Loucy (cell line): ENCODE measurements around the gene ADCY9.

ENCODE experiments used
- H2AFZ ChIP-seq: fragments of 200-600 bp; sonication (generic); 2 replicates; pipeline ENCODE4 v1.6.0; 2016; ENCODE audit warnings: antibody characterized with exemption, mild to moderate bottlenecking, low read length, moderate library complexity
- H3F3A ChIP-seq: fragments of 200-600 bp; 2 replicates; pipeline ENCODE4 v1.6.0; 2016; ENCODE audit warnings: antibody characterized with exemption, low read depth, mild to moderate bottlenecking
- H3K27me3 ChIP-seq: fragments of 200-600 bp; sonication (generic); 2 replicates; pipeline ENCODE4 v1.6.1; 2014; ENCODE audit warnings: low read length, mild to moderate bottlenecking; ENCODE audit not compliant: insufficient read depth, poor library complexity, severe bottlenecking
- H3K36me3 ChIP-seq: fragments of 200-600 bp; sonication (generic); 2 replicates; pipeline ENCODE4 v1.6.1; 2016; ENCODE audit warnings: low read length; ENCODE audit not compliant: insufficient read depth
- H3K4me1 ChIP-seq: fragments of 200-600 bp; sonication (generic); 2 replicates; pipeline ENCODE4 v1.5.1; 2014; ENCODE audit warnings: low read length, mild to moderate bottlenecking; ENCODE audit not compliant: insufficient read depth, poor library complexity, severe bottlenecking
- H3K4me2 ChIP-seq: fragments of 200-600 bp; sonication (generic); 2 replicates; pipeline ENCODE4 v1.6.0; 2014; ENCODE audit warnings: antibody characterized with exemption, low read length, low read depth, mild to moderate bottlenecking; ENCODE audit not compliant: poor library complexity, severe bottlenecking
- H3K4me3 ChIP-seq: fragments of 200-600 bp; sonication (generic); 2 replicates; pipeline ENCODE4 v1.5.1; 2014; ENCODE audit warnings: low read length, mild to moderate bottlenecking, mixed read lengths; ENCODE audit not compliant: poor library complexity, severe bottlenecking
- H3K79me2 ChIP-seq: fragments of 200-600 bp; sonication (generic); 2 replicates; pipeline ENCODE4 v1.6.1; 2014; ENCODE audit warnings: low read length; ENCODE audit not compliant: insufficient read depth
- H3K9ac ChIP-seq: fragments of 200-600 bp; sonication (generic); 2 replicates; pipeline ENCODE4 v1.6.0; 2014; ENCODE audit warnings: mild to moderate bottlenecking, low read depth, low read length, moderate library complexity; ENCODE audit not compliant: poor library complexity, severe bottlenecking
- H3K9me2 ChIP-seq: fragments of 200-600 bp; sonication (generic); replicated peaks from 2 replicates; pipeline ENCODE4 v1.6.1; 2016; ENCODE audit warnings: low read depth, low read length, mixed read lengths
- H3K9me3 ChIP-seq: fragments of 200-600 bp; sonication (generic); 2 replicates; pipeline ENCODE4 v1.6.1; 2014; ENCODE audit warnings: mild to moderate bottlenecking, antibody characterized with exemption, low read length, low read depth; ENCODE audit not compliant: insufficient read depth
- H4K20me1 ChIP-seq: fragments of 200-600 bp; sonication (generic); 2 replicates; pipeline ENCODE4 v1.6.0; 2014; ENCODE audit warnings: antibody characterized with exemption, low read length, mild to moderate bottlenecking; ENCODE audit not compliant: insufficient read depth, poor library complexity, severe bottlenecking
- EZH2phosphoT487 ChIP-seq: fragments of 200-600 bp; IDR thresholded peaks from 2 replicates; pipeline ENCODE4 v1.6.1; 2018; ENCODE audit warnings: antibody characterized with exemption, mild to moderate bottlenecking, moderate library complexity, borderline replicate concordance
- TF ChIP-seq, protein P1 (sequence below): fragments of 200-600 bp; sonication (generic); conservative IDR thresholded peaks from 2 replicates; pipeline ENCODE4 v1.5.1; 2014; ENCODE audit warnings: mild to moderate bottlenecking, antibody characterized with exemption, low read length

Gene ADCY9

DNA sequence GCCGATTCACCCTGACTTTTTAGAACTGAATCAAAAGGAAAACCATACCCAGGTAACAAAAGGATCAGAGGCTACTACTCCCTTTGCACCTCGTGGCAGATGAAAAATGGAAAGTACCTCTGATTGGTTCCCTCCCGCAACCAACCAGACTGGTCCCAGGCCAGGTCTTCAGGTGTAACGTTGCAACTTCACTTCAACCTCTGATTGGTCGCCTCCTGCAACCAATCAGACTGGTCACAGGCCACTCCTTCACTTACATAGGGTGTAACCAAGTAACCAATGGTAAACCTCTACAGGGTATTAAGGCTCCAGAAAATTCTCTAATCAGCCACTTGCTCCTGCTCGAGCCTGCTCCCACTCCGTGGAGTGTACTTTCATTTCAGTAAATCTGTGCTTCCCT is 89.4 kb downstream of the ADCY9 start:
- Histone ChIP-seq H3K4me2 (no peak overlapping the region), H3K9ac (no peak overlapping the region), H3K27me3 (no peaks in the 10 kb centered on the region), H3K4me1 (no peaks in the 10 kb centered on the region), H3K79me2 (no peaks in the 10 kb centered on the region), H3K36me3 (no peaks in the 10 kb centered on the region), H3F3A (no peaks in the 10 kb centered on the region), H3K9me2 (no peaks in the 10 kb centered on the region), H2AFZ (no peak overlapping the region), H3K9me3 (no peaks in the 10 kb centered on the region), H4K20me1 (no peaks in the 10 kb centered on the region), H3K4me3 (no peak overlapping the region)
- TF ChIP-seq EZH2phosphoT487 = no peak
- TF ChIP-seq, protein P1, sequence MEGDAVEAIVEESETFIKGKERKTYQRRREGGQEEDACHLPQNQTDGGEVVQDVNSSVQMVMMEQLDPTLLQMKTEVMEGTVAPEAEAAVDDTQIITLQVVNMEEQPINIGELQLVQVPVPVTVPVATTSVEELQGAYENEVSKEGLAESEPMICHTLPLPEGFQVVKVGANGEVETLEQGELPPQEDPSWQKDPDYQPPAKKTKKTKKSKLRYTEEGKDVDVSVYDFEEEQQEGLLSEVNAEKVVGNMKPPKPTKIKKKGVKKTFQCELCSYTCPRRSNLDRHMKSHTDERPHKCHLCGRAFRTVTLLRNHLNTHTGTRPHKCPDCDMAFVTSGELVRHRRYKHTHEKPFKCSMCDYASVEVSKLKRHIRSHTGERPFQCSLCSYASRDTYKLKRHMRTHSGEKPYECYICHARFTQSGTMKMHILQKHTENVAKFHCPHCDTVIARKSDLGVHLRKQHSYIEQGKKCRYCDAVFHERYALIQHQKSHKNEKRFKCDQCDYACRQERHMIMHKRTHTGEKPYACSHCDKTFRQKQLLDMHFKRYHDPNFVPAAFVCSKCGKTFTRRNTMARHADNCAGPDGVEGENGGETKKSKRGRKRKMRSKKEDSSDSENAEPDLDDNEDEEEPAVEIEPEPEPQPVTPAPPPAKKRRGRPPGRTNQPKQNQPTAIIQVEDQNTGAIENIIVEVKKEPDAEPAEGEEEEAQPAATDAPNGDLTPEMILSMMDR = no peak

DNA sequence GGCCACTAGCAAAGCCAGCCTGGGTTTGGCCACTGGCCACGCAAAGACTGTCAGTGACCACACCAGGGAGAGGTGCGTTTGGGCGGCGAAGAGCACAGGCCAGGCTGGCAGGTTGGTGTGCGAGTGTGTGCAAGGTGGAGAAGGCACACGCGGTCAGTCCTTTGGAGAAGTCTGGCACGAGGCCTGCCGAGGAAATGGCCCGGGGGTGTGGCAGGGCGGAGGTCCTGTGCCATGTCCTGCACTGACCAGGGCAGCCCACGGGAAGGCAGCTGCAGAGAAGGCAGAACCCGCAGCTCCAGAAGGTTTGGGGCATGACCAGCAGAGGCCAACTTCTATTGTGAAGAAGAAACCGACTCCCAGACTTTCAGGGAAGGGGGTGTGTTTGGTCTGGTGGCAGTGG is 90.8 kb downstream of the ADCY9 start:
- TF ChIP-seq, protein P1 = no peak
- no peak for TF ChIP-seq EZH2phosphoT487

DNA sequence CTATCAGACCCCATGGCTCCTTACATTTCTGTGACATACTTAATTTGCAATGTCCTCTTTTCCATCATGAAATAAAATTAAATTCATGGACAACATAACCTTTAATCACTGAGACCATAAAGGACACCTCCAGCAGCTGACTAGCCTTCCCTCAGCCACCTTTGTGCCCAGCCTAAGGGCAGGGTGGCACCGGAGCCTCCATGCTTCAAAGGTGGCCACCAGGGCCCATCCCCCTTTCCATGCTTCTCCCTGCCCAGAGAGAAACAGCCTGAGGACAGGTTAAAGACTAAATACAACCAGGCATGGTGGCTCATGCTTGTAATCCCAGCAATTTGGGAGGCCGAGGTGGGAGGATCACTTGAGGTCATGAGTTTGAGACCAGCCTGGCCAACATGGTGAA is 94.3 kb downstream of the ADCY9 start:
- Histone ChIP-seq H3F3A (no peaks in the 10 kb centered on the region), H3K79me2 (no peaks in the 10 kb centered on the region), H3K27me3 (no peaks in the 10 kb centered on the region), H3K9me2 (no peaks in the 10 kb centered on the region), H4K20me1 (no peaks in the 10 kb centered on the region), H2AFZ (no peak overlapping the region), H3K9me3 (no peaks in the 10 kb centered on the region), H3K9ac (no peak overlapping the region), H3K4me3 (no peak overlapping the region), H3K4me2 (no peak overlapping the region), H3K36me3 (no peaks in the 10 kb centered on the region), H3K4me1 (no peaks in the 10 kb centered on the region)
- TF ChIP-seq, protein P1 = no peak
- no peak for TF ChIP-seq EZH2phosphoT487

More for the DNA sequence above, 90.8 kb downstream of the ADCY9 start:
- Histone ChIP-seq H3K9ac (no peak overlapping the region), H3K9me2 (no peaks in the 10 kb centered on the region), H3K4me1 (no peaks in the 10 kb centered on the region), H3K27me3 (no peaks in the 10 kb centered on the region), H2AFZ (no peak overlapping the region), H3F3A (no peaks in the 10 kb centered on the region), H3K4me2 (no peak overlapping the region), H3K9me3 (no peaks in the 10 kb centered on the region), H3K79me2 (no peaks in the 10 kb centered on the region), H3K4me3 (no peak overlapping the region), H3K36me3 (no peaks in the 10 kb centered on the region), H4K20me1 (no peaks in the 10 kb centered on the region)
